Measurements from ENCODE around the gene TRAF7.

- TF ChIP-seq EZH2phosphoT487 (IDR thresholded peaks at IDR 0.05; ENCODE audit: low read depth), result no peak
- TF ChIP-seq, protein P1, sequence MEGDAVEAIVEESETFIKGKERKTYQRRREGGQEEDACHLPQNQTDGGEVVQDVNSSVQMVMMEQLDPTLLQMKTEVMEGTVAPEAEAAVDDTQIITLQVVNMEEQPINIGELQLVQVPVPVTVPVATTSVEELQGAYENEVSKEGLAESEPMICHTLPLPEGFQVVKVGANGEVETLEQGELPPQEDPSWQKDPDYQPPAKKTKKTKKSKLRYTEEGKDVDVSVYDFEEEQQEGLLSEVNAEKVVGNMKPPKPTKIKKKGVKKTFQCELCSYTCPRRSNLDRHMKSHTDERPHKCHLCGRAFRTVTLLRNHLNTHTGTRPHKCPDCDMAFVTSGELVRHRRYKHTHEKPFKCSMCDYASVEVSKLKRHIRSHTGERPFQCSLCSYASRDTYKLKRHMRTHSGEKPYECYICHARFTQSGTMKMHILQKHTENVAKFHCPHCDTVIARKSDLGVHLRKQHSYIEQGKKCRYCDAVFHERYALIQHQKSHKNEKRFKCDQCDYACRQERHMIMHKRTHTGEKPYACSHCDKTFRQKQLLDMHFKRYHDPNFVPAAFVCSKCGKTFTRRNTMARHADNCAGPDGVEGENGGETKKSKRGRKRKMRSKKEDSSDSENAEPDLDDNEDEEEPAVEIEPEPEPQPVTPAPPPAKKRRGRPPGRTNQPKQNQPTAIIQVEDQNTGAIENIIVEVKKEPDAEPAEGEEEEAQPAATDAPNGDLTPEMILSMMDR (IDR thresholded peaks at IDR 0.05; ENCODE audit: low read depth, low read length), result no peak
Measured at GRCh38 chr16:2191446-2191706, 35.8 kb downstream of the TRAF7 start.

Measured in OCI-LY3 (cell line).